DOHH2 (cell line): ENCODE results near the gene PDE9A.

ENCODE experiments used
- EZH2phosphoT487 ChIP-seq: fragments of 200-600 bp; sonication (generic); IDR thresholded peaks from 2 replicates; pipeline ENCODE4 v1.6.1; 2017; ENCODE audit warnings: borderline replicate concordance, mild to moderate bottlenecking, antibody characterized with exemption, low read length, moderate library complexity, mixed read lengths
- TF ChIP-seq, protein P1 (sequence below): fragments of 200-600 bp; sonication (generic); IDR thresholded peaks from one replicate; pipeline ENCODE4 v1.5.1; 2014; ENCODE audit warnings: antibody characterized with exemption, mild to moderate bottlenecking, low read depth, low read length; ENCODE audit not compliant: poor library complexity, severe bottlenecking

DNA sequence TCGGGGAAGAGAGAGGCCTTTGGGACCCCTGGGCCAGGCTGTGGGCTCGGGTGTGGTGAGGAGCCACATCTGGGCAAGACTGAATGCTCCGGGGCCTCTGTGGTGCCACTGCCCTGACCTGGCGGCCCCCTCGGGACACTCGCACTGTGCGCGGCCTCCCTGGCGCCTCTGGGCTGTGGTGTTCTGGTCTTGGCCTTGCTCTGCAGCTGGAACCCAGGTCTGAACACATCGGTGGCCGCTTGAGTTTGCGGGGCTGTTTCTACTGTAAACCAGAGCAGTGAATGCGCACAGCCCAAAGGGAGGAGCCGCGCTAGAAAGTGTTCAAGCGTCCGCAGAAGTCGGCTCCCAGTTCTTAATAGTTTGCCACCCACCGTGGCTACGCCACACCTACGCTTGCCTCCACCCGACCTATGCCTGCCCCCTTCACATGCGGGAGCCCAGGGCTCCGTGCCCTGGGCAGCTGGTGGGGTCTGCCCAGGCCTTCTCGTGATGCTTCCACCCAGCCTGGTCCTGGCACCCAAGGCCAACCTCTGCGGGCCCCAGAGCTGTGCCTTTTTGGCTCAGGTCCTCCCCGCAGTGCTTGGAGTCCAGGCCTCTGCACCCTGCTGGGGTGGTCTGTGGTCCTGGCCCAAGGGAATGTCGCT, 4.4 kb downstream of the PDE9A start:
- TF ChIP-seq, protein P1, sequence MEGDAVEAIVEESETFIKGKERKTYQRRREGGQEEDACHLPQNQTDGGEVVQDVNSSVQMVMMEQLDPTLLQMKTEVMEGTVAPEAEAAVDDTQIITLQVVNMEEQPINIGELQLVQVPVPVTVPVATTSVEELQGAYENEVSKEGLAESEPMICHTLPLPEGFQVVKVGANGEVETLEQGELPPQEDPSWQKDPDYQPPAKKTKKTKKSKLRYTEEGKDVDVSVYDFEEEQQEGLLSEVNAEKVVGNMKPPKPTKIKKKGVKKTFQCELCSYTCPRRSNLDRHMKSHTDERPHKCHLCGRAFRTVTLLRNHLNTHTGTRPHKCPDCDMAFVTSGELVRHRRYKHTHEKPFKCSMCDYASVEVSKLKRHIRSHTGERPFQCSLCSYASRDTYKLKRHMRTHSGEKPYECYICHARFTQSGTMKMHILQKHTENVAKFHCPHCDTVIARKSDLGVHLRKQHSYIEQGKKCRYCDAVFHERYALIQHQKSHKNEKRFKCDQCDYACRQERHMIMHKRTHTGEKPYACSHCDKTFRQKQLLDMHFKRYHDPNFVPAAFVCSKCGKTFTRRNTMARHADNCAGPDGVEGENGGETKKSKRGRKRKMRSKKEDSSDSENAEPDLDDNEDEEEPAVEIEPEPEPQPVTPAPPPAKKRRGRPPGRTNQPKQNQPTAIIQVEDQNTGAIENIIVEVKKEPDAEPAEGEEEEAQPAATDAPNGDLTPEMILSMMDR = no peak
- TF ChIP-seq EZH2phosphoT487 = no peak
